GM21619 (cell line): ENCODE measurements around the gene PLEKHM3.

Experiments used
- ATAC-seq: cut with Tn5 transposase; IDR thresholded peaks from one replicate; pipeline ENCODE4 v1.9.1; 2021; ENCODE audit not compliant: unreplicated experiment

PLEKHM3 gene

GRCh38 chr2:207993151-207993763, 32.1 kb downstream of the PLEKHM3 start:
- peak; percentile 74 for ATAC-seq

GRCh38 chr2:207991944-207992343, 33.4 kb downstream of the PLEKHM3 start:
- ATAC-seq, result no peak

GRCh38 chr2:207990784-207991183, 34.5 kb downstream of the PLEKHM3 start:
- no peak for ATAC-seq

- no peak for ATAC-seq
Measured at GRCh38 chr2:207988975-207989374, 36.4 kb downstream of the PLEKHM3 start.

DNA sequence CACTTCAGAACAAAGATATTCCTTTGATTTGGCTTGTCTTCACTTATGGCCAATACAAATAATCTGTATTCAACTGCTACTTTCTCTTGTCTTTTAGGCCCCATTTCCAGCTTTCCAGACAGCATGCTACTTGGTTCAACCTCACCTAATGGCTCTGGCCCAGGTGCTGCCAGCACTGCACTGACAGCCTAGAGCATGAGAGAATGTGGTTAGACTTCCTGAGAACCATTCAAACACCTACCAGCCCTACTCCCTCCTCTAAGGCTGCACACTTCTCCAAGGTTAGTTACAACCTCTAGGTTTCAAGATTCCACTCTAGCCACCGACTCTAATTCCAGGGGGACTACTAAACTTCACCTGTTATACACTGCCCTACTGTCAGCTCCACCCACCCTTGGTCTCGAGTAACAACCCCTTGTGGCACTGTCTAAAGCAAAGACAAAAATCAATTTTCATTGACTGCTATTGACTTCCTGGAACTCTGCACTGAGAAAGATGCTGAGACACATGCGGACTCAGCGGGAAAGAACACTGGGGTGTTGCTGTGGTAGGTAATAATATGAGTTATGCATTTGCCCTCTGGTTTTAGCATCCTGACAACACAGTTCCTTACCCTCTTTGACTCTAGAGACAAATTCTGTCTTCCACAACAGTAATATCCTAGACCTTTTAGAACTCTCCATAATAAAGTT, 38.2 kb downstream of the PLEKHM3 start:
- ATAC-seq, result no peak

DNA sequence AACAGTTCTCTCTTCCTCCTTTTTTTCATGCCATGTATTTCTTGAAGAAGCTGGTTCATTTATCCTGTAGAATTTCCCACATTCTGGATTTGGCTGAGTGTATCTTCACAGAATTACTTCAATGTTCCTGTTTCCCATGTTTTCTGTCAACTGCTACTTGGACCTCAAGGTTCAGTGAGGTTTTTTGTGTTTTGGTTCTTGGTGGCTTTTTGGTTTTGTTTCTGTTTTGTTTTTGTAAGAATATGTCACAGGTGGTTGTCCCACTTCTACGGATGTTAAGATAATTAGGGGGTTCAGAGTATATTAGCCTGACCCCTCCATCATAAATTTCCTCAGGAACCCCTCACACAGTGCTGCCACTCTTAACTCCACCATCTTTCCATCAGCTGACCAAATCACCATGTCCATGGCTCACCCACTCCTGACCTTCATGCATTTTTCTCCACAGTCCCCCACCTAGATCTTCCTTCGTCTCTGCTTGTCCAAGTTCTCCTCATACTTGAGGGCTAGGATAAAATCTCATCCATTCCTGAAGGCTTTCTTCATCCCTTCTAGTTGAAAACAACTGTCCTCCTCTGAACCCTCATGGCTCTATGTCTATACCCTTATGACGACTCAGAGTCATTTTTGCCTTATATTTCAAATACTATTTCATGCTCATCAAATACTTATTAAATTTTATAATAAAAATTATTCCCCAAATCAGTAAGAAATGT, 40.4 kb downstream of the PLEKHM3 start:
- no peak for ATAC-seq

DNA sequence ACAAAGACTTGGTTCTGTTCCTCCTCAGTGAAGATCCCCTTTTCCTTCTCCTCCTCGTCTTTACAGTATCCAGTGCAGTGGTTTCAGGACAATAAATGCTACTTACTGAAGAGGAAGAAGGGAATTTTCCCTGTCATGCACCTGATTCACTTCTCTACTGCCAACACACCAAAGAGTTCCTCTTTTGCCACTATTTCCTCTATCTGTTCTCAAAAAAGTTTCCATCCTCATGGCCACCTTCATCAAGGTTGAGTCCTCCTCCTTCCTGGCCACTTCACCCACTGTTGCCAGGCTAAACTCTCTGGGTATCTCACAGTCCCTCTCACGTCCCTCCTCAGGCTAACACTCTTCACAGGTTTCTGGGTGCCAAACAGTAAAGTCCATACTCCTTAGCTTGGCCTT, 41.7 kb downstream of the PLEKHM3 start:
- peak; percentile 73 for ATAC-seq

GRCh38 chr2:207978177-207978948, 47.0 kb downstream of the PLEKHM3 start:
- no peak for ATAC-seq

DNA sequence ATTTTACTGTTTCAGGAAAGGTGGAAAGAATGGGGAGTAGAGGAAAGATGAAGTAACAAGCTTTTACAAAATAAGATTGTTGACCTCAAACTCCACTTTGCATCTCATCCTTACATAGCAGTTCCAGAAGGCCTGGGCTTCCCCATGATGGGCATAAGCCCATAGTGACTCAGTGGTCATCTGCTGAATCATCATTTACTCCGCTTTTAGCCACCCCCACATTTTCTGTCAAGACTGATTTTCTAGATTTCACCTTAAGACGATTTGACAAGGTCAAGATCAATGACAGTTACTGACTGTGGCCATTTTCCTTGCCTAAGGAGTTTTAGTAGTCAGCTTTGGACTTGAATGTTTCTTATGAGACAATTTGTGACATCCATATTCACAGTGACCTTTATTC, 49.4 kb downstream of the PLEKHM3 start:
- ATAC-seq, result no peak

DNA sequence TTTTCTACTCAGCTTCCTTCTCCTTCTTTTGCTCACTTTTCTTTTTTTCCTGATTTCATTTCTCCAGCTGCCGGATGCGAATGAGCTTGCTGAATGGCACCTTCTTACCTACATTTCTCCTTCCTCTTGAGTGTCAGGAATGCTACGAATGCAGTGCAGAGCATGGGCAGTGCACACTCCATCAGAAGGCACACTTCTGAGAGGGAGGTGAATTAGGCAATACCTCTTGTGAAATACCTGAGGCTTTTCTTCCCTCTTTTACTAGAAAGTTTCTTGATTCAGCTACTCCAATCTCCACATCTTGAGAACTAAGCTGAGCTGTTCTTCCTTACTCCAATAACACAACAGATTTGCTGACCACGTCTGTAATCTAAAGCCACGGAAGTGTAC, 51.1 kb downstream of the PLEKHM3 start:
- ATAC-seq, result no peak

DNA sequence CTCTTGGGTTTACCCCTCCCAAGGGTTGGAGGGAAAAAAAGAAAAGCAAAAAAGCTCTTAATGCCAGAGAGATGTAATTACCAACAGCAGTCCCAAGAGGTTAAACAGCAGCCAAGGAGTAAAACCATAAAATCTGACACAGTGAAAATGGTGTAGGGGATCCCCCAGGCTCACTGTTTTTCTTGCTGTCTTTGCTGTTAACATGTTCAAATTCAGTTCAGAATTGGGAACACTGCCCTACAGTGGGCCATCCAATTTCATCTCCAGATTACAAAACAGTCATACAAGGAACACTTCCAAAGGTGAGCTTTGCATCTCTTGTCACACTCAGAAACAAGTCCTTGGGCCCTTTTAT, 54.5 kb downstream of the PLEKHM3 start:
- peak; percentile 51 for ATAC-seq

DNA sequence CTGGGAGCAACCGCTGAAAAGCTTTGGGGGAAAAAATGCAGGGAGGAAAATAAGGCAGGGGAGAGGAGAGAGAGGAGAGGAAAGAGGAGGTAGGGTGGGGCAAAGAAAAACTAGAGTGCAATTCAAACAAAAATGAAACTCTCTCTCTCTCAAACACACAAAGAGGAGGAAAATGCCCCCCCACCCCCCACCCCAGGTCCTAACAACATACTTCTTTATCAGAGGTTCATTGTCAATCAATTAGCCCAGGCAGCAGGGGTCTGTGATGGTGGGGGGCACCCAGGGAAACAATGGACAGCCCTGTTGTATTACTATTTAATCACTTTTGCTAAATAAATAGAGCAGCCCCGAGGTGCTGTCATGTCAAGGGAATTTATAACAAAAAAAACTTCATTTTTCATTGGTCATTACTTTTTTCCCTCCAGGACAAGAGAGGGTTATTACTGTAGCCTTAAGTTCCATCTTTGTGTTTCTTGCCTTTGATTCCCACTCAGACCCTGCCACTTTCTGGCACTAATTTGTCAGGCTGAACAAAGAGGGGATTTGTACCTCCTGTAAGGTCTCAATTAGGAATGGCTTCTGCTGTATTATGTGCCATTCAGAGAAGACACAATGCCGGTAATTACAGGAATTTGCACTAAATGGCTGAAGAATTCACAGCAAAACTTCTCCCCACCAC, 55.0 kb downstream of the PLEKHM3 start:
- ATAC-seq, result no peak

GRCh38 chr2:207969249-207969648, 56.1 kb downstream of the PLEKHM3 start:
- no peak for ATAC-seq

DNA sequence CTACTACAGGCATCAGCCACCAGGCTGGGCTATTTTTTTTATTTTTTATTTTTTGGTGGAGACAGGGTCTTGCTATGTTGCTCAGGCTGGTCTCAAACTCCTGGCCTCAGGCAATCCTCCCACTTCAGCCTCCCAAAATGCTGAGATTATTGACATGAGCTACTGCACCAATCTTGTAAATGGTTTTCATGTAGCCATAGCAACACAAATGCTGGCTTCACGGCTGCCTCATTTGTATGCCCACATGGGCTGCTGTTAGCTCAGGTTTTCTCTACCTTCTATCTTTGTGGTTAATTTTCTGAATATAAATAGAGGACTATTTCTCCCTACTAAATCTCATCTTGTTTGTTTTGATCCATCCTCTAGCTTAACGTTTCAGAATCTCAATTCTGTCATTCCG, 58.2 kb downstream of the PLEKHM3 start:
- ATAC-seq, result no peak

DNA sequence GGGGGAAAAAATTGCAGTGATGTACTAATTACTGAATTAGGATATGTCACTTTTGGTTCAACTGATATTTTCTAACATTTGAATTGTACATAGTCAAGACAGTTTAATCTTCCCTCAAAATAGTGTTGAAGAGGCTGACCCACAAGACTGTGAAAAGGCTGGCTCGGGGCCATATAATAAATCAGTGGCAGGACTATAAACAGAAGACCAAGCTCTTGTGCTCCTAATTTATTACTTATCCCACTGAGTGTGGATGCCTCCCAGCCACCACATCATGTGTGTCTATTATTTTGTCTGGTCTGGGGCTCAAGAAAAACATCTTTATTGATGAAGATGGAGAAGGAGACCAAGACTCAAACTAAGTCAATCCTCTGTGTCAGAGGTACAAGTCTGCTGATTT, 64.4 kb downstream of the PLEKHM3 start:
- no peak for ATAC-seq

DNA sequence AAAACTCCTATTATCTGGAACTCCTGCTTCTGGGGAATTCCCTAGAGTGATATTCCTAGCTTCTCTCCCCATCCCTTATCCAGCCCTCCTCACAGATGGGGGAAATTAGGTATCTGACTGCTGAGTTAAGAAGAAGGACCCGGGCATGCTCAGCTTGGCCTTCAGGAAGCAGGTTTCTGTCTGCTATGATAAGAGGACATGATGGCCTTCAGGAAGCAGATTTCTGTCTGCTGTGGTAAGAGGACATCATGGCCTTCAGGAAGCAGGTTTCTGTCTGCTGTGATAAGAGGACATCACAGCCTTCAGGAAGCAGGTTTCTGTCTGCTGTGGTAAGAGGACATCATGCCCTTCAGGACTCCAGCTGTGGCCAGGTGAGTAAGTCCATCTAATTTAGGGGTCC, 65.2 kb downstream of the PLEKHM3 start:
- ATAC-seq, result no peak

DNA sequence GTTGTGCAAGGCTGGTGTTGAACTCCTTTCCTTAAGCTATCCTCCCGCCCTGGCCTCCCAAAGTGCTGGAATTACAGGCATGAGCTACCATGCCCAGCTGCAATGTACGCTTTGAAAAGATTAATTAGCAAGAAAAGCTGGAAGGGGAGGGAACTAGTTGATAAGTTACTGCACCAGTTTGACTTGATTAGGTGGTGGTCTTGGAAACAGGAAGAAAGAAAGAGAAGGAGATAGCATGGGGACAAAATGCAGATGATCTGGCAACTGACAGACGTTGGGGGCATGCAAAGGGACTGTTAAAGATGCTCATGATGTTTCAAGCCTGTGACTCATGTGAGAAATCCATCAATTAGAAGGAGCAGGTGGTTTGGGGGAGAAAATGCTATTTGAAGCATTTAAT, 68.6 kb downstream of the PLEKHM3 start:
- ATAC-seq, result no peak

- ATAC-seq, result no peak
Measured at GRCh38 chr2:207955456-207955855, 69.9 kb downstream of the PLEKHM3 start.

DNA sequence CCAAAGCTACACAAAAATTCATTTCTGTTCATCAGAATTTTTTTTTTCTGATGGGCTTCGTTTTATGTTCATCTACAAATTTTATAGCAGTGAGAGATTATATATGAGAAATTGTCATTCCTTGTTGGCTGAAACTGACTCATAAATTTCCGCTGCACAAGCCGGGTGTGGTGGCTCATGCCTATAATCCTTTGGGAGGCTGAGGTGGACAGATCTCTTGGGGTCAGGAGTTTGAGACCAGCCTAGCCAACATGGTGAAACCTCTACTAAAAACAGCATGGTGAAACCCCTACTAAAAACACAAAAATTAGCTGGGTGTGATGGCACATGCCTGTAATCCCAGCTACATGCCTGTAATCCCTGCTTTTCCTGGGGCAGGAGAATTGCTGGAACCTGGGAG, 72.0 kb downstream of the PLEKHM3 start:
- no peak for ATAC-seq

DNA sequence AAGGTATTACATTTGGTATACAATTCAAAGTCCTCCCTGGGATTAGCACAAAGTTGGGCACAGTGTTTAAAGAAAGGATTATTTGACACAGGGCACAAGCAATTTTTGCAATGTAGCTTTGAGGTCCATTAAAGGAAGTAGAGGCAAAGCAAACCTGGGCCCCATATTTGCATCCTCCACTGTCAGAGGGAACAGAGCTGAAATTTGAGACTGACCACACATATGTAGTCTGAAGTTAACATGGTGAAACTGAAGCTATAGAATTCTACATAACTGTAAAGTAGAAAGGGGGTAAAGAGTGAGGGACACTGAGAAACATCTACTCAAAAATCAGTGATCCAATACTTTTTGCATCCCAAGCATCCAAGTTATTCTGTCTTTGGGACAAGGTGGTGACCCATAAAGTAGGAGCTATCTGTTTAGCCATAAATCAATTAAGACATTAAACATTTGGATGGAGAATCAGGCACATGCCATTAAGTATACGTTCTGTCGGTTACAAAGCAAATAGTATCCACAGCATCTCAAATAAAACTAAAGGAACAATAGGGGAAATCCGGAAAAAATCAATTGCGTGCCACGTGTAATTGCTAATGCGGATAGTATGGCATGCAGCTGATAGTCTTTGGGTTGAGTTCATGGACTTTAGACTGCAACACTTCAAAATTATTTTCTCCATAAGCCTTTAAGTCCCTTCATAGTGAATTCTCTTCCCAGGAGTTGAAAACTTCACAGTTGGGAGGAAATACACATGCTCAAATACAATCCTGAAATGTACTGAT, 72.6 kb downstream of the PLEKHM3 start:
- ATAC-seq, result peak; percentile 51
